ENCODE results near the gene SRP68. TPM values are rescaled to one million over a fixed set of nuclear protein-coding genes. Genes with fewer than 3 reads are reported as not detected.

The SRP68 gene
- total and polyA plus RNA-seq, 2 of the 4 experiments (the other 2 are of a cell fraction): 47.1 to 82.6 TPM

DNA sequence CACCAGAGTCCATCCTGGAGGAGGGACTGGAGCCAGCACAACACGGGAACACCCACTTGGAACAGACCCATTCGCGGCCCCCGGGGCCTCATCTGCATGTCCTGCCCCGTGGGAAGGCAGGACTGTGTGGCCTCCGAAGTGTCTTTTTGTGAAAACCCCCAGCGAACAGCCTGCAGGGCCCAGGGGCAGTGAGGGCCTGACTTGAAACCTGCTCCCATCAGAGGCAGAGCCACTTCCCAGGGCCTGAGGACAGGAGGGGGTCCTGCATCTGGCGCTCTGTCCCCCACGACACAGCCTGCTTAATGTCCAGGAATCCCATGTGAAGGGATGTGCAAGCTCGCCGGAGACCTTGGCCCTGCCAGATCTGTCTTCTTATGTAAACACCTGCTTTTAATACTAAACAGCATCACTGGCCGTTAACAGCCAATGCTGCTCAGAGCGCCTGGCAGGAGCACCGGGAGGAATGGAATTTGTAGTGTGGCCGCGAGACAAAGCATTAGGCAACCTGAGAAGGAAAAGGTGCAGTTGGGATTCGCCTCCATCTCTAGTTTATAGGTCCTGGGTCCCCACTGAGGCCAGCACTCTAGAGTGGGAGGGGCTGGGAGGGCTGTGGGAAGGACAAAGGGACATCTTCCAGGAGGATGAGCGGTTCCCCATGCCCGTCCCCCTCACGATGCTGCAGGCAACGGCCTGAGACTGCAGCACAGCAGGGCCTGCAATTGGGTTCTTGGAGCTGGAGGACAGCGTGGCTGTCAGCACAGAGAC lies 35.6 kb downstream of the SRP68 start:
- H4K91ac ChIP-seq (ENCODE audit: insufficient read depth, low read depth, low read length): no peak overlapping the region
- no TSS peak for BruUV-seq (replicated peaks)
- no peaks in the 10 kb centered on the region; a peak in 1 of 4 replicates for H3K79me1 ChIP-seq (ENCODE audit: low read depth in 1 of 2, low read length in 2 of 2)
- no peaks in the 10 kb centered on the region for H3K27me3 ChIP-seq (ENCODE audit: control insufficient read depth, insufficient read depth, low read length)
- no peak overlapping the region for H3K9ac ChIP-seq (ENCODE audit: low read depth, low read length)
- H3K23ac ChIP-seq (ENCODE audit: low read depth, low read length): peak overlapping the region; percentile 35; the same call in 1 of the 2 replicates
- peak overlapping the region; percentile 9 for H2AK9ac ChIP-seq (replicated peaks; ENCODE audit: low read depth, low read length, poor library complexity)
- H3K4me3 ChIP-seq (ENCODE audit: insufficient read depth, low read depth, low read length): no peak overlapping the region
- WGBS, 2 experiments (ENCODE audit: extremely low coverage in 2 of 2, insufficient read length in 1 of 2): 36% methylated on average over 8 of the region's 22 CpGs; no CpG with 5 or more reads in 1 of the 2 experiments
- peak overlapping the region; percentile 37 for H2AFZ ChIP-seq (replicated peaks; ENCODE audit: low read length, poor library complexity)
- H3K18ac ChIP-seq (ENCODE audit: low read depth, low read length): no peak overlapping the region
- H3K9me3 ChIP-seq (ENCODE audit: control insufficient read depth, insufficient read depth, low read length): no peaks in the 10 kb centered on the region
- H3K4me2 ChIP-seq (ENCODE audit: low read depth, low read length): no peak overlapping the region
- no peak overlapping the region for H2AK5ac ChIP-seq (ENCODE audit: low read depth, low read length)
- intact Hi-C loops (cut with micrococcal nuclease): loop anchor here (5.0 kb wide), 1 partner anchor 36 kb away; the partner anchor contains the start of genes GALR2 and SRP68
- dilution Hi-C loops (cut with HindIII; ENCODE audit: low sequenced_read_pairs, unreplicated experiment): no loop called here
- no peak overlapping the region for H3K4ac ChIP-seq (ENCODE audit: low read depth, low read length)
- peaks cover 34% of the 10 kb centered on the region for H3K36me3 ChIP-seq (ENCODE audit: control insufficient read depth, insufficient read depth, low read length)
- DNase-seq (peak; percentile 17), ATAC-seq (ENCODE audit: low read depth) (peak; percentile 61)
- no peak overlapping the region for H2BK5ac ChIP-seq (ENCODE audit: low read depth, low read length, poor library complexity, severe bottlenecking)
- H3K9me1 ChIP-seq (ENCODE audit: insufficient read depth, low read length): peaks cover 5% of the 10 kb centered on the region; the same call in 1 of the 2 replicates
- no peak overlapping the region for H4K5ac ChIP-seq (ENCODE audit: low read depth, low read length)
- H3K27ac ChIP-seq (ENCODE audit: insufficient read depth, low read length): no peak overlapping the region
- no peak overlapping the region for H4K8ac ChIP-seq (ENCODE audit: low read depth in 2 of 2, low read length in 2 of 2)
- no peak overlapping the region for H2BK15ac ChIP-seq (ENCODE audit: low read depth, low read length)
- H3K14ac ChIP-seq (replicated peaks; ENCODE audit: low read depth, low read length): no peak overlapping the region
- H3K56ac ChIP-seq (ENCODE audit: extremely low read depth, insufficient read depth, low read length): no peak overlapping the region
- H2BK120ac ChIP-seq (ENCODE audit: low read depth, low read length): no peak overlapping the region
- no peak overlapping the region for H2BK20ac ChIP-seq (ENCODE audit: low read depth, low read length)
- POLR2A ChIA-PET (ENCODE audit: unreplicated experiment): interaction anchor here (0.6 kb wide), 1 partner anchor 11 kb away, joined by 3 read pairs; no protein-coding TSS in a partner anchor
- in situ Hi-C loops (cut with MboI; ENCODE audit: low sequenced_read_pairs): no loop called here
- H3K4me1 ChIP-seq (ENCODE audit: control insufficient read depth, insufficient read depth, low read length): no peaks in the 10 kb centered on the region
- CTCF ChIA-PET: no interaction called here
- 0 out of 2 replicates have a peak, but pooled peaks cover 8% of the 10 kb centered on the region for H4K20me1 ChIP-seq (ENCODE audit: insufficient read depth, low read length)
- no peak for TF ChIP-seq POLR2A (IDR thresholded peaks at IDR 0.05; ENCODE audit: low read depth, low read length)
- no peak for TF ChIP-seq RFX5 (IDR thresholded peaks at IDR 0.05; ENCODE audit: low read depth, low read length)
- TF ChIP-seq, protein P1, sequence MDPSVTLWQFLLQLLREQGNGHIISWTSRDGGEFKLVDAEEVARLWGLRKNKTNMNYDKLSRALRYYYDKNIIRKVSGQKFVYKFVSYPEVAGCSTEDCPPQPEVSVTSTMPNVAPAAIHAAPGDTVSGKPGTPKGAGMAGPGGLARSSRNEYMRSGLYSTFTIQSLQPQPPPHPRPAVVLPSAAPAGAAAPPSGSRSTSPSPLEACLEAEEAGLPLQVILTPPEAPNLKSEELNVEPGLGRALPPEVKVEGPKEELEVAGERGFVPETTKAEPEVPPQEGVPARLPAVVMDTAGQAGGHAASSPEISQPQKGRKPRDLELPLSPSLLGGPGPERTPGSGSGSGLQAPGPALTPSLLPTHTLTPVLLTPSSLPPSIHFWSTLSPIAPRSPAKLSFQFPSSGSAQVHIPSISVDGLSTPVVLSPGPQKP (IDR thresholded peaks at IDR 0.05; ENCODE audit: borderline replicate concordance, low read depth, low read length): no peak
- TF ChIP-seq CTCF (conservative IDR thresholded peaks at IDR 0.05; ENCODE audit: low read depth, low read length): no peak
- no peak for TF ChIP-seq MXI1 (IDR thresholded peaks at IDR 0.05; ENCODE audit: borderline replicate concordance, low read depth, low read length)
- no peak for TF ChIP-seq RCOR1 (IDR thresholded peaks at IDR 0.05; ENCODE audit: insufficient replicate concordance, low read length)
- TF ChIP-seq FOS (IDR thresholded peaks at IDR 0.05; ENCODE audit: low read depth, low read length): no peak
- no peak for TF ChIP-seq MAFK (IDR thresholded peaks at IDR 0.05; ENCODE audit: low read depth, low read length)
- TF ChIP-seq RAD21 (IDR thresholded peaks at IDR 0.05; ENCODE audit: low read length): no peak
- TF ChIP-seq, protein P2, sequence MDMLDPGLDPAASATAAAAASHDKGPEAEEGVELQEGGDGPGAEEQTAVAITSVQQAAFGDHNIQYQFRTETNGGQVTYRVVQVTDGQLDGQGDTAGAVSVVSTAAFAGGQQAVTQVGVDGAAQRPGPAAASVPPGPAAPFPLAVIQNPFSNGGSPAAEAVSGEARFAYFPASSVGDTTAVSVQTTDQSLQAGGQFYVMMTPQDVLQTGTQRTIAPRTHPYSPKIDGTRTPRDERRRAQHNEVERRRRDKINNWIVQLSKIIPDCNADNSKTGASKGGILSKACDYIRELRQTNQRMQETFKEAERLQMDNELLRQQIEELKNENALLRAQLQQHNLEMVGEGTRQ (IDR thresholded peaks at IDR 0.05; ENCODE audit: low read depth, low read length): no peak
- TF ChIP-seq SMC3 (IDR thresholded peaks at IDR 0.05; ENCODE audit: low read depth, low read length): no peak
- TF ChIP-seq MAZ (IDR thresholded peaks at IDR 0.05; ENCODE audit: borderline replicate concordance, low read depth, low read length): no peak
- TF ChIP-seq NFE2L2 (IDR thresholded peaks at IDR 0.05; ENCODE audit: low read depth, low read length): no peak
- TF ChIP-seq CEBPB (IDR thresholded peaks at IDR 0.05; ENCODE audit: low read depth, low read length): no peak
- TF ChIP-seq BHLHE40 (IDR thresholded peaks at IDR 0.05; ENCODE audit: low read depth, low read length): no peak

Measured in IMR-90 (cell line).